VCaP (cell line): Measurements from ENCODE around the gene CARS2.
A peak's percentile ranks its signal among the peaks of the same experiment; 100 is the strongest.

Experiments used
- H3K27ac ChIP-seq: fragments of 450-650 bp; 2 replicates; pipeline ENCODE4 v1.5.1; 2017
- CTCF ChIP-seq: fragments of 450-650 bp; conservative IDR thresholded peaks from 2 replicates; pipeline ENCODE4 v1.5.1; 2017; ENCODE audit warnings: mild to moderate bottlenecking, moderate library complexity

CARS2 gene

GRCh38 chr13:110605132-110605531 is 100.8 kb downstream of the CARS2 start:
- H3K27ac ChIP-seq, result no peak overlapping the region
- TF ChIP-seq CTCF, result no peak

GRCh38 chr13:110600980-110601379 is 104.9 kb downstream of the CARS2 start:
- no peak for TF ChIP-seq CTCF
- peak overlapping the region; percentile 78; the same call in 1 of the 2 replicates for H3K27ac ChIP-seq

GRCh38 chr13:110600261-110600819 is 105.6 kb downstream of the CARS2 start:
- H3K27ac ChIP-seq, result peak overlapping the region; percentile 78

GRCh38 chr13:110597041-110597689 is 108.8 kb downstream of the CARS2 start:
- TF ChIP-seq CTCF, result no peak
- H3K27ac ChIP-seq, result peak overlapping the region; percentile 78

More at GRCh38 chr13:110600261-110600819, 105.6 kb downstream of the CARS2 start:
- TF ChIP-seq CTCF, result no peak

- TF ChIP-seq CTCF, result peak; percentile 100
- 0 out of 2 replicates have a peak overlapping the region, but pooled peaks have one; percentile 0 for H3K27ac ChIP-seq
These were observed 112.3 kb downstream of the CARS2 start for GRCh38 chr13:110593430-110594130.

GRCh38 chr13:110592665-110593064 is 113.3 kb downstream of the CARS2 start:
- TF ChIP-seq CTCF, result no peak
- no peak overlapping the region for H3K27ac ChIP-seq
